Measurements from ENCODE around the gene RGS4. TPM values are rescaled to one million over a fixed set of nuclear protein-coding genes. Genes with fewer than 3 reads are reported as not detected.

Gene RGS4
- total RNA-seq, 4 donors from 2014 or later: 3.2 to 44.1 (median 20.4) TPM

DNA sequence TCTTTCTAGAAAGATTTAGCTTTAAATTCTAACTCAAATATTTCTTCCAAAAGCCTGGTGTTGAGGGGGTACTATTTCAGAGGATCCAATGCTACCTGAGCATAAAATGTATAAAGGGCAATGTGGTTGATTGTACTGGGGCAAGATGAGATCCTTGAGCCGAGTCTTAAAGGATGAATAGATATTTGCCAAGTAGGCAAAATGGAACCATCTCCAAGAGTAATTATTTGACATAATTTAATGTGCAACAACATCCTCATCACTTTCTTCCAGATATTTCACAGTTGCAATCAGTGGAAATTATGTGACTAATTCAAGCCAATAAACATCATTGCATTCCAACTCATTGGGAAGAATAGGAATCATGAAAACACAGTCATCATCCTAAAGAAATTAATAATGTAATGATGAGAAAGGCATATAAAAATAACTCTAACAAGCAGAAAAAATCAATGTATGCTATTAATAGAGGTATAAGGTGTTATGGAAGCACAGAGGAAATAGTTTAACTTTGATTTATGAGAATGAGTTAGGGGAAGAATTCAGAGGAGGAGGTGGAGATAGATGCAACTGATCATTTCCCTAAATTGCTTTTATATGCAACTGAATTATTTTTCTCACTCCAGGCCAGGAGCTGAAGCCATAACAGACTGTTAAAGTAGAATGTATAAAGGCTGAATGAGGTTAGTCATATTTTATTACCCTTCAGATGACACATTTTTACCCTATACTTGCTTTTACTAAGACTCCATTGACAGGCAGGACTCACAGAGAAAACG, 30.0 kb upstream of the RGS4 start:
- no peak for TF ChIP-seq CTCF (IDR thresholded peaks at IDR 0.05)
- DNase-seq (ENCODE audit: low spot score) (no peak), ATAC-seq (ENCODE audit: low FRiP score) (no peak)

- DNase-seq (ENCODE audit: low spot score) (no peak), ATAC-seq (ENCODE audit: low FRiP score) (no peak)
- no peak for TF ChIP-seq CTCF (IDR thresholded peaks at IDR 0.05)
Observed at GRCh38 chr1:163039707-163040093, 29.5 kb upstream of the RGS4 start.

- no peak for TF ChIP-seq CTCF (IDR thresholded peaks at IDR 0.05)
- DNase-seq (ENCODE audit: low spot score) (no peak), ATAC-seq (ENCODE audit: low FRiP score) (no peak)
Observed at GRCh38 chr1:163046071-163046470, 23.1 kb upstream of the RGS4 start.

DNA sequence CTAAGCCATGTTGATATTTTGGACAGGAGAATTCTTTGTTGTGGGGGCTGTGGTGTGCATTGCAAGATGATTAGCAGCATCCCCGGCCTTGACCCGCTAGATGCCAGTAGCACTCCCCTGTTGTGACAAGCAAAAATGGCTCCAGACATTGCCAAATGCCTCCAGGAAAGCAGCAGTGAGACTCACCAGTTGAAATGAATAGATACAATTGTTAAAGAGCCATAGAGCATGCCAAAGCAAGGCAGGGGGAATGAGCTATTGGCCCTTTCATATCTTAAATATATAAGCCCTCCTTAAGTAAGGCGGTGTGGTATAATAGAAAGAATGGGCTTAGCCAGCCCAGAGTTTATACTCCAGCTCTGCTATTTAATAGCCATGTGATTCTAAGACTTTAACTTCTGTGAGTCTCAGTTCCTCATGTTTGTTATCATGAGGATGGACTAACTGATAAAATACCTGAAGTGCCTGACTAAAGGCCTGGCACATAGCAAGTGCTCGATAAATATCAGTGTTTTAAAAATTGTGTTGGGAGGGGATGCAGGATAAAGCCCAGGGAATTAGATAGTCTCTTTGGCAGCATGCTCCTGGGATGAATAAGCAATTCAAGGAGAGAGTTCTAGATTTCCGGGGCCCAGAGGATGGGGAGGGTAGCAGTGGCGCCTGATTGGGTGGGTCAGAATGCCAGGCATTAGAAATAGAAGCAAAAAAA, 21.1 kb upstream of the RGS4 start:
- no peak for TF ChIP-seq CTCF (IDR thresholded peaks at IDR 0.05)
- DNase-seq (ENCODE audit: low spot score) (no peak), ATAC-seq (ENCODE audit: low FRiP score) (no peak)

GRCh38 chr1:163048869-163049268, 20.3 kb upstream of the RGS4 start:
- no peak for ATAC-seq (ENCODE audit: low FRiP score)
- no peak for DNase-seq (ENCODE audit: low spot score)
- no peak for TF ChIP-seq CTCF (IDR thresholded peaks at IDR 0.05)

GRCh38 chr1:163049296-163049695, 19.9 kb upstream of the RGS4 start:
- DNase-seq (ENCODE audit: low spot score) (no peak), ATAC-seq (ENCODE audit: low FRiP score) (no peak)
- TF ChIP-seq CTCF (IDR thresholded peaks at IDR 0.05): no peak

DNA sequence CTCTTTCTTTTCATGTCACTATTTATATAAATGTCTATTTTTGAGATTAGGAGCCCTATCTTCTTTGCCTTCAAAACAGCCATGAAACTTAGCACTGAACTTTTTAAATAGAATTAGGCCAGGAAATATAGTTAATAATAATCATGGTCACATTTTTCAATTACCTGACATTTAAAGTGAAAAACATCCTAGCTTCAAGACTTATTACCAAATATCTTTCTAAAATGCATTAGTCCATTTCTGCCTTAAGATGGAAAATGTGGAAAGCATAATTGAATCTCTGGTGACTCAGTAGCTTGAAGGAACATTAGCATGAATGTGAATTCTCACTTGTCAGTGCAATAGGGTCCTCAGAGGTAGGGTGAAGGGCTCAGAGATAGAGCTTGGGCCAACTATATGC, 18.7 kb upstream of the RGS4 start:
- ATAC-seq (ENCODE audit: low FRiP score) (no peak), DNase-seq (ENCODE audit: low spot score) (no peak)
- TF ChIP-seq CTCF (IDR thresholded peaks at IDR 0.05): no peak

All from omental fat pad (tissue), 4 donors.